NCI-H1048 (cell line): ENCODE measurements around the gene USO1.
"Not testable (repeated sequence)": the region's sequence is repeated elsewhere in the genome, so short reads cannot be mapped to it uniquely, and the experiment has no call there.

Source experiments
- DNase-seq: peaks from one replicate; lab custom pipeline; 2025; lab: John Stamatoyannopoulos, UW

The USO1 gene, protein sequence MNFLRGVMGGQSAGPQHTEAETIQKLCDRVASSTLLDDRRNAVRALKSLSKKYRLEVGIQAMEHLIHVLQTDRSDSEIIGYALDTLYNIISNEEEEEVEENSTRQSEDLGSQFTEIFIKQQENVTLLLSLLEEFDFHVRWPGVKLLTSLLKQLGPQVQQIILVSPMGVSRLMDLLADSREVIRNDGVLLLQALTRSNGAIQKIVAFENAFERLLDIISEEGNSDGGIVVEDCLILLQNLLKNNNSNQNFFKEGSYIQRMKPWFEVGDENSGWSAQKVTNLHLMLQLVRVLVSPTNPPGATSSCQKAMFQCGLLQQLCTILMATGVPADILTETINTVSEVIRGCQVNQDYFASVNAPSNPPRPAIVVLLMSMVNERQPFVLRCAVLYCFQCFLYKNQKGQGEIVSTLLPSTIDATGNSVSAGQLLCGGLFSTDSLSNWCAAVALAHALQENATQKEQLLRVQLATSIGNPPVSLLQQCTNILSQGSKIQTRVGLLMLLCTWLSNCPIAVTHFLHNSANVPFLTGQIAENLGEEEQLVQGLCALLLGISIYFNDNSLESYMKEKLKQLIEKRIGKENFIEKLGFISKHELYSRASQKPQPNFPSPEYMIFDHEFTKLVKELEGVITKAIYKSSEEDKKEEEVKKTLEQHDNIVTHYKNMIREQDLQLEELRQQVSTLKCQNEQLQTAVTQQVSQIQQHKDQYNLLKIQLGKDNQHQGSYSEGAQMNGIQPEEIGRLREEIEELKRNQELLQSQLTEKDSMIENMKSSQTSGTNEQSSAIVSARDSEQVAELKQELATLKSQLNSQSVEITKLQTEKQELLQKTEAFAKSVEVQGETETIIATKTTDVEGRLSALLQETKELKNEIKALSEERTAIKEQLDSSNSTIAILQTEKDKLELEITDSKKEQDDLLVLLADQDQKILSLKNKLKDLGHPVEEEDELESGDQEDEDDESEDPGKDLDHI

DNA sequence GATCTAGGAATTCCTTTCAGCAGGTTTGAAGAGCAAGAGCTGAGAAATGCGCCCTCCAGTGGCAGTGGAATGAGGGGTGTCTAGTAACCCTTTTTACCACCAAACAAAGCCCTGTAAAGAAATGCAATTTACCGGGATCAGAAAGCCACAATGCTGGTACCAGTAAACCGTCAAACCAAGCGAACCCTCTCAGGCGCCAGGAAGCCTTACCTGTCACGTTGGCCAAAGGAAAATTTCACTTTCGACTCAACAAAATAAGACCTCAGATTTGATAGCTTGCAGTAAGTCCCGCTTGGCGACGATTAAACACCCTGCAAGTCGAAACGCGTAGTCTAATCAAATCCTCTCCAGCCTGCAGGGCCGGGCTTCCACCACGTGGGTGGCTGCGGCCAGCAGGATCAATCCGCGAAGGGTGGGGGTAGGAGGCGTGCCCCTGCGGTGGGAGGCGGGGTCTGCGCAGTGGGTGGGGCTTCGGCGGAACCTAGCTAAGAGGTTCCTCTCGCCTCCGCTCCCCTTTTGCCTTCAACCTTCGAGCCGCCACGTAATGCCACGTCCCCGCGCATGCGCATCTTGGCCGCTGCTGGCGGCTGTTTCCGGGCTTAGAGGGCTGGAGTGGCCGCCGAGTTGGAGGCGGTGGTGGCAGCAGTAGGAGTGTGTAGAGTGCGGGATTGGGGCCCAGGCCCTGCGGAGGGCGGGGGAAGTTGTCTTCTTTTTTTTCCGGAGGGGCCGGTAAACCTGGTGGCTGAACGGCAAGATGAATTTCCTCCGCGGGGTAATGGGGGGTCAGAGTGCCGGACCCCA lies at the start of gene USO1:
USO1 (plus strand) TSS at position 512 of the 801 bp plus-strand sequence; CDS start at position 755, 243 bp downstream.
- peak; percentile 94 for DNase-seq

DNA sequence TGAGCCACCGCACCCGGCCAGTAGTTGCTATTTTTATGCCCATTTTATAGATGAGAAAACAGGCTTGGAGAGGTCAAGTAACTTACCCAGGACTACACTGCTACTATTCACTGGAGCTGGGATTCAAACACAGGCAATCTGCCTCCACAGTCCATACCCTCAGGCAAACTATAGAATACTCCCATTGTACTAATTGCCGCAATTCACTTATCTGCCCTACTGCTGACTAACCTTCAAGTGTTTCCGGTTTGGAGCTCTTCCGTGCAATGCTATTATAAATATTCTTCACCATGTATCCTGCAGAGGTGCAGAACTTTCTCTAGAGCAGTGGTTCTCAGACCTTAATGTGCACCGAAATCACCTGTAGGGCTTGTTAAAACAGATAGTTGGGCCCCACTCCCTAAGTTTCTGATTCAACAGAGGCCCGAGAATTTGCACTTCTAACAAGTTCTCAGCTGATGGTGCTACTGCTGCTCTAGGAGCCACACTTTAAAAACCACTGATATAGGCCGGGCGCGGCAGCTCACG lies 49.3 kb upstream of the USO1 start:
- no peak for DNase-seq

DNA sequence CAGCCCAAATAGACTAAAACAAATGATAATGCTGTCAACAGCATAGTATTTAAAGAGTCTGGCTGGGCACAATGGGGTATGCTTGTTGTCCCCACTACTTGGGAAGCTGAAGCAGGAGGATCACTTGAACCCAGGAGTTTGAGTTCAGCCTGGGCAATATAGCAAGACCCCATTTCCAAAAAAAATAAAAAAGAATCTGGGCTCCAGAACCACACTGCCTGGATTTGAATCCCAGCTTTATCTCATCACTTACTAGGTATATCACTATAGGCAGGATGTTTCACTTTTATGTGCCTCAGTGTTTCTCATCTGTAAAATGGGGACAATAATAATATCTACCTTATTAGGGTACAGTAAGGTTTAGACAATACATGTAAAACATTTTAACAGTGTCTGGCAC lies 45.9 kb upstream of the USO1 start:
- DNase-seq = no peak

DNA sequence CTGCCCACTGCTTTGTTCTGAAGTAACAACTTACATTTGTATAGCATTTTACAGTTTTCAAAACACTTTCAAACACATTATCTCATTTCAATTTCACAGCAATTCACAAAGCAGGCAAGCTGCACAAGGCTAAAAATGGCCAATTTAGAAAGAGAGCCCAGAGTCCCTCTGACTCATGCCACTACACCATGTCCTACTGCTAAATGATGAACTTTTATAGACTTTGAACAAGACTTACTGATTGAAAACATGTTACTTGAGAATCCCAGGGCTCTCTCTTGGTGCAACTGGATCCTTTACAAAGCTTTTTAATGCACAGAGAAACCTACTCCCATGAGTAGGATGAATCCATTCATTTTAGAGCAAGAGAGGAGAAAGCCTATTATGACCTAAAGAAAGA lies 45.4 kb upstream of the USO1 start:
- DNase-seq = no peak

DNA sequence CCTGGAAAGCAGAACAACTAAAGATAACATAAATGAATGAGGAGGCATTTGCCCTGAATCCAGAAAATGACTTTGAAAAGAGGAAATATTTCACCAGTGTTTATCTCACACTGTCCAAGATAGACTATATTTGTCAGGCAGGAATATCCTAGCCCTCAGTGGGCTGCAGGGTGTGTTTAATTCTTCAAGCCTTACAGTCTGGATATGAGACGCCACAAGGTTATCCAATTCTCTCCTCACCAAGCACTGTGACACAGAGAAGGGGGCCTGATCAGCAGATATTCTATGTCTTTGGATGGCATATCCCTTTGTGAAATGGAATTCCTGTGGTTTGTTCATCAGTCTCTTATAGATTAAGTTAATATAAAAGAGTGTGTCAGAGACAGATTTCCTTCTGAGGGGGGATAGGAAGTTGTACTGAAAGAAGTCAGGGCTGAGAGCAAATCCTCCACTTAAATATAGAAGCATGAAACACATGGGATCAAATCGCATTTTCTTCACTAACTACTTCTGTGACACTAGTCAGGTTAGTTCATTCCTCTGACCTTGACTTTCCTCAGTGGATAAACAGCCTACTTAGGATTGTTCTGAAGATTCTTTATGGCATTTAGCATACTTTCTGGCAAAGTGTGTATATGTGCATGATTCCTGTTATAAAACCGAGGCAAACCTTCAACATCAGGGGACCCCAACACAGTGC lies 44.4 kb upstream of the USO1 start:
- no peak for DNase-seq

DNA sequence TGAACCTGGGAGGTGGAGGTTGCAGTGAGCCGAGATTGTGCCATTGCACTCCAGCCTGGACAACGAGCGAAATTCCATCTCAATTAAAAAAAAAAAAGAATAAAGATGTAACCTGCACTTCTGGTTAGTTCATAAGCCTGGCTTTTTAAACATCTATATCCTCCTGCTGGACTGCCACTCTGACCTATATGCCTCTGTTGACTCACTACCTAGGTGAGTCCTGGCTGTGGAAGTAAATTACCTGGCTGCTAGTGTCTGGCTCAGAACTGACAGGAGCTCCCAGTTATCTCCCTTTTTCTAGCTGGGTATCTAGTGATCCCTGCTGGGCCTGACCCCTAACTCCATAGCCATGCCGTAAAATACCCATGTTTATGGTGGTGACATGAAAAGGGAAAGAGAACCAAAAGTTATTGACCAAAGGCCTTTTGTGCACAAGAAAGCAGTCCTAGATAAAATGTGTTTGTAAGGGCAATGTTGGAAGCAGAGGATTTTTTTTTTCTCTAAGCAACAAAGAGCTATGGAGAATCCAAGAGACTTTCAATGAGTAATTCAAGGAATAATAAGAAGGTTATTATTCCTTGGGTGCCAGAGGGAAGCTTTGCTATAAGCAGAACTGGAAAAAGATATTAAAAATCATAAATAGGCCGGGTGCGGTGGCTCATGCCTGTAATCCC lies 40.8 kb upstream of the USO1 start:
- DNase-seq = no peak

DNA sequence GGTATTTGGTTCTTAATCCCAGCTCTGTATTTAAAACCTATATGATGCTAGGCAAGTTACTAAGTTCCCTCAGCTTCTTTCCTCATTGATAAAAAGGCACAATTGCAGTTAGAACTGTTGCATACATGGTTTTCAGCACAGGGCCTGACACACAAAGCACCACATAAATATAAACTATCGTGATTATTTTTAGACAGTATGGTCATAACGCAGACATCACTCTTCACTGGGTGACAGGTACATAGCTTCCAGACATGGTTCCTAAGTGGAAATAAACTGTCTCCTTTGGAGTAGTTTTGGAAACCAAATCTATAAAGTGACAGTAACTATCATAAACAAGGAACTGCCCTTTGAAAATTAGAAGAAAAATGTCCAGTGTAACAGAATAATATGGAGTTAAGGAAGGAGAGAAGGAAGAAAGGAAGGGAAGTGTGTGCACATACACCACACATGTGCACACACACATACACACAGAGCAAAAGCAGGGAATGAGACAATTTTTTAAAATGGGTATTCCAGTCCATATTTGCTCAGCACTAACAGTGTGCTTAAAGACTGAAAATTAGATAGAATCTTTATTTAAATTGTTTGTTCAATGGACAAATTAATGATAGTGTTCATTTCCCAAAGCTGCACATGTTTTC lies 38.7 kb upstream of the USO1 start:
- no peak for DNase-seq

DNA sequence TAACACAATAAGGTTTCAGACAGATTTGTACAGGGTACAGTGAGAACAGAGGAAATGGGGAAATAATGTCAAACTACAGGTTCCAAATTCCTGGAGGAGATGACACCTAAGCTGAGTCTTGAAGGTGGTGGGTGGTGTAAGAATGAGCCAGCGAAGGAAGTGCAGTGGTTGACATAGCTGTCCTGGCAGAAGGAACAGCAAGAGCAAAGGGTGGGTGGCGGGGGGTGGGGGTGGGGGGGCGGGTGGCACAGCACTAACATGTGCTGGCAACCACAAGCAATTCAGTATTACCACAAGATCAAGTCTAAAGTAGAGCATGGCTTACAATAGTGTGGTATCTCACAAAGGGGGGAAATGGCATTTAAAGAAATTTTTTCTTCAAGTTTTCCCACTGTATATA lies 38.0 kb upstream of the USO1 start:
- DNase-seq = no peak

DNA sequence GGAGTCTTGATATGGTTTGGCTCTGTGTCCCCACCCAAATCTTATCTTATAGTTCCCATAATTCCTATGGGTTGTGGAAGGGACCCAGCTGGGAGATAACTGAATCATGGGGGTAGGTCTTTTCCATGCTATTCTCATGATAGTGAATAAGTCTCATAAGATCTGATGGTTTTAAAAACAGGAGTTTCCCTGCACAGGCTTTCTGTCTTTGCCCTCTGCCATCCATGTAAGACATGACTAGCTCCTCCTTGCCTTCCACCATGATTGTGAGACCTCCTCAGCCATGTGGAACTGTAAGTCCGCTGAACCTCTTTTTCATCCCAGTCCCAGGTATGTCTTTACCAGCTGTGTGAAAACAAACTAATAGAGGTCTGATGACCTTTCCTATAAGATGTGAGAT lies 37.3 kb upstream of the USO1 start:
- not testable (repeated sequence) for DNase-seq

DNA sequence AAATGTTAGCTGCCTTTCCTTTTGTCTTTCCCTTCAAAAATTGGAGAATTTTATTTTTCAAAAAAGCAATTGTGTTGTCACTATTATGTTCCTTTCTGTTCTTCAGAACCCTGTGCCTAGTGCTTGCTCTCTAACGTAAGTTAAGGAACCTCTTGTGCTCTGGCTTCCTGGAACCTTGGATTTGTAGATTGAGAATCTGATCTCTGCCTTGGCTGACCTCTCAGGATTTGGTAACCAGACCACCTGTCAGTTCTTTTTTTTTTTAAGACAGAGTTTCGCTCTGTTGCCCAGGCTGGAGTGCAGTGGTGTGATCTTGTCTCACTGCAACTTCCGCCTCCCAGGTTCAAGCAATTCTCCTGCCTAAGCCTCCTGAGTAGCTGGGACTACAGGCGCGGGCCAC lies 32.3 kb upstream of the USO1 start:
- DNase-seq = not testable (repeated sequence)

DNA sequence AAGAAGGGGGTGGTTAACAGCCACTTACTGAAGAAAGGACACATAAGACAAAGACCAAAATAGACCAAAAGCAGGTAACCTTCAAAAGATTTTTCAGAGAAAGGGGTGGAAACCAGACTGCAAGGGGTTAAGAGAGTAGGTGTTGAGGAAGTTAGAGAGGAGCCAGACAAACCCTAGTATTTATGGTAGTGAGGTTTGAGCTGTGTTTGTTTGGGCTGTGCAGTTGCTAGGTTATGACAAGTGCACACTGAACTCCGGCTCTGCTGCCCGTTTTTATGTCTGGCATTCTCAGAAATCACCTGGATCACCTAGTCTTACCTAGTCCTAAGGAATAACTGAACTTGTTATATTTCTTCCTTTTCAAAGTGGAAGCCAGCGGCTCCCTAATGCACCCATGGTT lies 28.3 kb upstream of the USO1 start:
- no peak for DNase-seq

DNA sequence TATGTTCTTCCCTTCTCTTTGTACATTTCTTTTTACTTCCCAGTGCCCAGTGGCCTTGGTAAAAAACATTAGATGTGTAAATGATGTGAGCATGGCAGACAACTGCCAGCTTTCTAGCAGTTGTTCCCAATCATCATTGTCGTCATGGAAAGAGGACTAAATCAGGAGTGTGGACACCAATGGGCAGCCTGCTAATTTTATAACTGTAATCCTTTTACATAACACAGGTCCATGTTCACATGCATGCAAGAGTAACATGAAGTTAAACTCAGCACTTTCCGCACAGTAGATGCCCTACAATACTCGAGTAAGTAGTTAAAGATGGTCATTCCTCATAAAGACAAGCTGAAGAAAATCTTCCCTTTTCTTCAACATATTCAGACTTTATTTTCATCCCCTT lies 27.8 kb upstream of the USO1 start:
- no peak for DNase-seq

DNA sequence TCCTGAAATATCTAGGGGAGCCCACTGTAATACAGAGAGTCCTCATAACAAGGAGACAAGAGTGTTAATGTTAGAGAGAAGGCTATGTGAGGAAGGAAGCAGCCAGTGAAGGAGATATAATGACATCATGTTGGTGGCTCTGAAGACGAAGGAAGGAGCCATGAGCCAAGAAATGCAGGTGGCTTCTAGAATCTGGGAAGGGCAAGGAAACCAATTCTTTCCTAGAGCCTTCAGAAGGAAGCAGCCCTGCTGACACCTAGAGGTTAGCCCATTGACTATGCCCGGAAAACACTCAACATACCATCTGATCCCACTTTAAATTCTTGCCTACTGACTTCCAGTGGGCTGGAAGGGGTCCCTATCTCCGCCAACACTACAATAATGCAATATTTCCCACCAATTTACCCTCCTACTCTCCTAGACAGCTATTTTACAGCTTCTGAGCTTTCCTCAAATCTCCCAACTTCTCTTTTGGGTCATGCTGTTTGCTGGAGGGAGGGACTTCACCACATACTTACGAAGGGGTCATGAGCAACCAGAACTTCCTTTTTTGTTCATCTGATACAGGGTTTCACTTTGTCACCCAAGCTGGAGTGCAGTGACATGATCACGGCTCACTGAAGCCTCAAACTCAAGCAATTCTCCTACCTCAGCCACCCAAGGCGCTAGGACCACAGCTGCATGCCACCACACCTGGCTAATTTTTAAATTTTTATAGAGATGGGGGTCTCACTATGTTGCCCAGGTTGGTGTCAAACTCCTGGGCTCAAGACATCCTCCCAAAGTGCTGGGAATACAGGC lies 26.0 kb upstream of the USO1 start:
- no peak for DNase-seq

DNA sequence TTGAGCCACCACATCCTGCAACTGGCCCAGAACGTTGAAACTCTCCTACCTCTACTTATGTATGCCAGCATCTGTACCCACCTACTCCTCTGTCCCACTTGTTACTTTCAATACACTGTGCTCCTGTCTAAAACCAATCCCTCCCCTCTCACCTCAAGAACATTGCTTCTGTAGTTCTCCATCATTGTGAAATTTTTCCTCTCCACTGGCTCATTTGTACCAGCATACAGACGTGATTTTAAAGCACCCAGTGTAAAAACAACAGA lies 25.5 kb upstream of the USO1 start:
- DNase-seq = no peak

DNA sequence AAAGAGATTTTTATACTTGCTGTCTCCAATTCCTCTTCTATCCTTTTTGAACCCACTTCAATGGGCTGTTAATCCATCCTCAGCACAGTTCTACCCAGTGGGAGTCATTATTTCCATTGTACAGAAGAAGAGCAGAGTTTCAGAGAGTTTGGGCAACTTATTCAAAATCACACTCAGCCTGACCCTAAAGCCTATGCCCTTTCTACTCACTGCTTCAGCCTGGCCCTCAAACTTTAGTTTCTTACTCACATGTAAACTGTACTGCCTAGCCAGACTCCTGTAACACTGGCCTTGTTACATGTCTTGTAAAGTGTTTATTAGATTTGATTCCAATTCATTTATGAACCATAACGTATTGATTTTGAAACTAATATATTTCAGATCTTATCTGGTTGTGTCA lies 25.1 kb upstream of the USO1 start:
- DNase-seq = no peak

DNA sequence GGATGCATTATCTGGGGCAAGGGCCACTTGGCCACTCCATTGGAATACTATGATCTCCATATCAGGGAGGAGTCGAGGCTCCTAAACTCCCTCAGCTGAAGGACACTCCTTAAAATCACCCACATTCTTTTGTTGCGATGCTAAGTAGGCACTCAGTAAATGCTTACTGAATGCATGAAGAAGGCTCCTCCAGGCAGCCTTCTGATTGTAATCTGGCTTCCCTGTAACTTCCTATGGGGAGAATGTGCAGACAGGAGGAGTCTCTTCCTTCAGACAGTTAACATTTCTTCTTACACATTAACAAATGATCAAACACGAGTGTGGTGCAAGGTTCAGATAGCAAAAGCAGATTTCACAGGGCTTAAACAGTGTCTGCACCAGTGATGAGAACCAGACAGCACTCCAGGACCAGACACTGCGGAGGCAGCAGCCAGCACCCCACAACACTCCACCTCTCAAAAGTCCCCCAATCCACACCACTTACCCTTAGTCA lies 21.4 kb upstream of the USO1 start:
- DNase-seq = no peak

DNA sequence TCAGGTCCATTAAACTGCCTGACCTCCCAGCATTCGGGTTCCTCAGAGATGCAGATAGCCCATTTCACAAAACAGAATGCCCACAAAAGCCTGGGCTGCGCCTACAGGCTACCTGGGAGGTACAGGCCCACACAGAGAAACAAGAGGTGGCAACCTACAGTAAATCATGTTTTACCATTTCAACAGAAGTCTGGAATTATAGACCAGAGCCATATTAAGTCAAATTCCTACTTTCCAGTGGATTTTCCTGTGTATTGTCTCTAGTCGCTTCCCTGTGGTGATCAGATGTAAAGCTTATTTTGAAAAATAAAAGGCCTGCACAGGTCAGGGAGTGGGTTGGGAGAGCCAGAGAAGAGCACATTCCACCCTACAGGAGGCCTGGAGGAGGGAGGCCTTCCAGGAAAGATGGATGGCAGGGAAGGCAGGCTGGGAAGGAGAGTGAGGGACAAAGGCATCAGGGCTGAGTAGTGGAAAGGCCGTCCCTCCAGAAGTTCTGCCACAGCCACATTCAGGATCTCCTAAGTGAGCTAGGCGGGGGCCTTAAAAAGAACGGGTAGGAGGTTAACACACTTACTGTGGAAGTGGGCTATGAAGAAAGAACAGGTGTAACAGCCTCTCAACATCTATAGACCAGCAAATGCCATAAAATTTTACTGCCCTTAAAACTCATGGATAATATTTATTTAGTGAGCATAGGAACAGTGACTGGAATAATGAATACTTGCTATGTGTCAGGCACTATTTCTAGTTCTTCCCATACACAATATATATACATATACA lies 19.0 kb upstream of the USO1 start:
- no peak for DNase-seq

DNA sequence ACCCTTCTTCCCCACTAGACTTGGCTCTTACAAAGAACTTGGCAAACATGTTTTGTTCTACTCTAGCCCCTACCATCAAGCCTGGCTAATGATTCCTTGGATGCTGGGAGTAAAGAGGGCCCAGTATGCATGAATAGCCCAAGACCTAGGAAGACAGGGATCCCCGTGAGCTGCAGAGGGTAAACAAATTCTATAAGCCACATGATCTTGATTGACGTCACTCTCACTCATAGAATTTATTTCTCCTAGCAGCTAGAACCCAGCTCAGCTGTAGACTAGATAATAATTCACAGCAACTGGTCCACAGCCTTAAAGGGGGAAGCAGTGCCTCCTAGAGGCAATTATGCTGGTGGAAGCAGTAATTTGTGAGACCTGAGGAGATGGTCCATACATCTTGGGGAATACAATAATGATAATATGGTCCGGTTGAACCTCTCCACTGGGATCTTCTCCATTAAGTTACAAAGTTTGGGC lies 16.1 kb upstream of the USO1 start:
- no peak for DNase-seq

DNA sequence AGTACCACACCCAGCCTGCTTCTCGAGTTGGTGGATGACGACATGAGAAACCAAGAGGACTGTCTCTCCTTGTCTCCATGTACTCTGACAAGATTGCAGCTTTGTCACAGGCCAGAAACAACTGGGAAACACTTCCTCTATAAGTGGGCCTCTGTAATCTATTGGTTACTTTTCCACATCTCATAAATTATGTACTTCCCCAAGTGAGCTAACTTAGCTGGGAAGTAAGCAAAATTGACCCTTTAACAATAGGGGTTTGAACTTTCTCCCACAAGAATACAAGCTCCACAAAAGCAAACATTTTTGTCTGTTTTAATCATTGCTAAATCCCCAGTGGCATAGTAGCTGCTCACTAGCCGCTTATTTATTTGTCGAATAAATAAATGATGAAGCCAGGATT lies 14.1 kb upstream of the USO1 start:
- DNase-seq = no peak
